PC-3 (cell line): ENCODE results near the gene CHD1. TPM values are rescaled to one million over a fixed set of nuclear protein-coding genes. Genes with fewer than 3 reads are reported as not detected.

Experiments
- ATAC-seq: fragments of 200-7000 bp; cut with Tn5 transposase; 2 replicates; pipeline ENCODE4 v1.9.1; 2020; ENCODE audit warnings: mild to moderate bottlenecking, moderate library complexity
- BruUV-seq: library from RNA; stranded (reverse); fragments of 400-500 nt; replicated peaks from 2 replicates; lab custom pipeline; 2021; lab: Mats Ljungman, UMichigan
- CTCF ChIA-PET: fragments of 300-600 bp; sonication (Branson Sonifier 250); formaldehyde crosslinking; loops from one replicate; lab custom pipeline; 2022; ENCODE audit warnings: antibody characterized with exemption; lab: Charles Lee
- POLR2A ChIA-PET: fragments of 300-600 bp; sonication (Branson Sonifier 250); formaldehyde crosslinking; loops from one replicate; lab custom pipeline; 2022; ENCODE audit warnings: antibody characterized with exemption; ENCODE audit not compliant: unreplicated experiment; lab: Charles Lee
- DNase-seq: peaks from one replicate; pipeline ENCODE4 v3.0.0-alpha.2; 2015
- H2AFZ ChIP-seq: fragments of 300-600 bp; sonication (generic); 2 replicates; pipeline ENCODE4 v1.6.0; 2016; ENCODE audit warnings: antibody characterized with exemption, low read length
- H3F3A ChIP-seq: fragments of 300-600 bp; sonication (generic); one replicate; pipeline ENCODE4 v1.6.0; 2017; ENCODE audit warnings: antibody characterized with exemption, low read length, control low read depth, mild to moderate bottlenecking; ENCODE audit not compliant: unreplicated experiment
- H3K27ac ChIP-seq: fragments of 300-600 bp; sonication (generic); 2 replicates; pipeline ENCODE4 v1.5.1; 2016; ENCODE audit warnings: mild to moderate bottlenecking, low read length
- H3K27me3 ChIP-seq: fragments of 300-600 bp; sonication (generic); 2 replicates; pipeline ENCODE4 v1.6.1; 2016; ENCODE audit warnings: low read length, mixed read lengths
- H3K36me3 ChIP-seq: fragments of 300-600 bp; sonication (generic); 2 replicates; pipeline ENCODE4 v1.6.1; 2016; ENCODE audit warnings: low read depth, mixed run types, low read length, mixed read lengths
- H3K4me1 ChIP-seq: fragments of 300-600 bp; sonication (generic); 2 replicates; pipeline ENCODE4 v1.5.1; 2016; ENCODE audit warnings: low read length; ENCODE audit not compliant: insufficient read depth
- H3K4me2 ChIP-seq: fragments of 300-600 bp; sonication (generic); 2 replicates; pipeline ENCODE4 v1.6.0; 2016; ENCODE audit warnings: low read length
- H3K4me3 ChIP-seq: fragments of 300-600 bp; sonication (generic); 2 replicates; pipeline ENCODE4 v1.5.1; 2016; ENCODE audit warnings: mild to moderate bottlenecking, low read length, mixed read lengths
- H3K79me2 ChIP-seq: fragments of 300-600 bp; sonication (generic); 2 replicates; pipeline ENCODE4 v1.6.1; 2017; ENCODE audit warnings: low read length, mixed read lengths
- H3K9ac ChIP-seq: fragments of 300-600 bp; sonication (generic); 2 replicates; pipeline ENCODE4 v1.6.0; 2016; ENCODE audit warnings: mild to moderate bottlenecking, low read length
- H3K9me2 ChIP-seq: fragments of 300-600 bp; sonication (generic); replicated peaks from 2 replicates; pipeline ENCODE4 v1.6.1; 2016; ENCODE audit warnings: mixed run types, low read length, mixed read lengths
- H3K9me3 ChIP-seq: fragments of 300-600 bp; sonication (generic); 2 replicates; pipeline ENCODE4 v1.6.1; 2016; ENCODE audit warnings: low read length, mixed read lengths
- H4K20me1 ChIP-seq: fragments of 300-600 bp; sonication (generic); 2 replicates; pipeline ENCODE4 v1.6.1; 2016; ENCODE audit warnings: low read length, mixed read lengths
- CTCF ChIP-seq: fragments of 300-600 bp; sonication (generic); conservative IDR thresholded peaks from 2 replicates; pipeline ENCODE4 v1.5.1; 2017; ENCODE audit warnings: antibody characterized with exemption, low read depth, mild to moderate bottlenecking, low read length
- EZH2 ChIP-seq: fragments of 300-600 bp; sonication (generic); IDR thresholded peaks from one replicate; pipeline ENCODE4 v1.6.1; 2017; ENCODE audit warnings: antibody characterized with exemption, mild to moderate bottlenecking, low read length; ENCODE audit not compliant: unreplicated experiment
- EZH2phosphoT487 ChIP-seq: fragments of 300-600 bp; sonication (generic); IDR thresholded peaks from 2 replicates; pipeline ENCODE4 v1.6.1; 2018; ENCODE audit warnings: mild to moderate bottlenecking, antibody characterized with exemption, low read length, borderline replicate concordance
- intact Hi-C: fragments of 100-400 bp; cut with micrococcal nuclease; formaldehyde crosslinking; loops from 2 replicates; pipeline ENCODE4 v1.9.0; 2023
- total RNA-seq: library from RNA; depleted of rRNA; stranded (reverse); fragments of >200 nt; gene quantifications from 2 replicates; pipeline ENCODE4 v1.2.3, GENCODE V29; 2014

Gene CHD1
- total RNA-seq, 1 experiment from 2014 or later: 45.9 TPM

GRCh38 chr5:98964621-98965020, 35.8 kb upstream of the CHD1 start:
- Histone ChIP-seq H3K27me3 (no peaks in the 10 kb centered on the region), H3K9ac (no peak overlapping the region), H3K4me2 (no peak overlapping the region), H2AFZ (no peak overlapping the region), H4K20me1 (no peaks in the 10 kb centered on the region), H3K9me3 (no peaks in the 10 kb centered on the region), H3K27ac (no peak overlapping the region), H3K79me2 (no peaks in the 10 kb centered on the region), H3F3A (no peaks in the 10 kb centered on the region), H3K4me3 (no peak overlapping the region), H3K4me1 (no peaks in the 10 kb centered on the region), H3K36me3 (no peaks in the 10 kb centered on the region), H3K9me2 (no peaks in the 10 kb centered on the region)
- DNase-seq (no peak), ATAC-seq (no peak)
- POLR2A ChIA-PET: no interaction called here
- CTCF ChIA-PET: no interaction called here
- BruUV-seq: no TSS peak
- intact Hi-C loops: no loop called here
- TF ChIP-seq EZH2phosphoT487: no peak
- no peak for TF ChIP-seq EZH2
- TF ChIP-seq CTCF: no peak

- no peak for DNase-seq
- no peaks in the 10 kb centered on the region for H3K9me2 ChIP-seq
- no peaks in the 10 kb centered on the region for H3F3A ChIP-seq
- no peak overlapping the region for H3K27ac ChIP-seq
- no peak overlapping the region for H2AFZ ChIP-seq
- ChIA-PET POLR2A (no interaction called here), CTCF (interaction anchor here (0.5 kb wide), 1 partner anchor 14 kb away, joined by 3 read pairs; no protein-coding TSS in a partner anchor)
- no peak for ATAC-seq
- BruUV-seq: no TSS peak
- H3K9me3 ChIP-seq: no peaks in the 10 kb centered on the region
- no peaks in the 10 kb centered on the region for H3K27me3 ChIP-seq
- intact Hi-C loops: no loop called here
- H4K20me1 ChIP-seq: no peaks in the 10 kb centered on the region
- H3K4me1 ChIP-seq: no peaks in the 10 kb centered on the region
- no peak overlapping the region for H3K9ac ChIP-seq
- H3K4me2 ChIP-seq: no peak overlapping the region
- no peak overlapping the region for H3K4me3 ChIP-seq
- no peaks in the 10 kb centered on the region for H3K36me3 ChIP-seq
- no peaks in the 10 kb centered on the region for H3K79me2 ChIP-seq
- TF ChIP-seq EZH2: no peak
- TF ChIP-seq CTCF: no peak
- no peak for TF ChIP-seq EZH2phosphoT487
Measured at GRCh38 chr5:98963019-98963418, 34.2 kb upstream of the CHD1 start.

- ATAC-seq (no peak), DNase-seq (no peak)
- Histone ChIP-seq H3K9me2 (no peaks in the 10 kb centered on the region), H3K27me3 (no peaks in the 10 kb centered on the region), H3K79me2 (no peaks in the 10 kb centered on the region), H4K20me1 (no peaks in the 10 kb centered on the region), H3F3A (no peaks in the 10 kb centered on the region), H3K4me2 (no peak overlapping the region), H3K9me3 (no peaks in the 10 kb centered on the region), H3K4me3 (no peak overlapping the region), H3K9ac (no peak overlapping the region), H3K27ac (no peak overlapping the region), H2AFZ (no peak overlapping the region), H3K4me1 (no peaks in the 10 kb centered on the region), H3K36me3 (no peaks in the 10 kb centered on the region)
- BruUV-seq: no TSS peak
- no peak for TF ChIP-seq EZH2phosphoT487
- TF ChIP-seq EZH2: no peak
- TF ChIP-seq CTCF: no peak
- intact Hi-C loops: no loop called here
- ChIA-PET CTCF (interaction anchor here (0.5 kb wide), 1 partner anchor 15 kb away, joined by 3 read pairs; no protein-coding TSS in a partner anchor), POLR2A (no interaction called here)
Measured at GRCh38 chr5:98962587-98962986, 33.8 kb upstream of the CHD1 start.
